ENCODE results near the gene C1QTNF8.

C1QTNF8 gene

GRCh38 chr16:1060416-1061340, 35.4 kb downstream of the C1QTNF8 start:
- no peak for DNase-seq (ENCODE audit: low read depth in 3 of 3)

GRCh38 chr16:1059310-1059709, 36.7 kb downstream of the C1QTNF8 start:
- no peak for DNase-seq (ENCODE audit: low read depth in 3 of 3)

- DNase-seq (ENCODE audit: low read depth in 3 of 3): no peak
These were observed 37.8 kb downstream of the C1QTNF8 start for GRCh38 chr16:1058216-1058615.

- DNase-seq (ENCODE audit: low read depth in 3 of 3): peak; percentile 56 to 58 (median 56)
These were observed 38.7 kb downstream of the C1QTNF8 start for GRCh38 chr16:1057252-1057932.

GRCh38 chr16:1056196-1056595, 39.8 kb downstream of the C1QTNF8 start:
- DNase-seq (ENCODE audit: low read depth in 3 of 3): no peak

GRCh38 chr16:1055557-1055924, 40.5 kb downstream of the C1QTNF8 start:
- DNase-seq (ENCODE audit: low read depth in 3 of 3): no peak

- peak in 2 of 3 experiments; percentile 15 to 23 for DNase-seq (ENCODE audit: low read depth in 3 of 3)
These were observed 41.1 kb downstream of the C1QTNF8 start for GRCh38 chr16:1054660-1055556.

- no peak for DNase-seq (ENCODE audit: low read depth in 3 of 3)
These were observed 42.2 kb downstream of the C1QTNF8 start for GRCh38 chr16:1053700-1054368.

GRCh38 chr16:1053121-1053521, 42.9 kb downstream of the C1QTNF8 start:
- DNase-seq (ENCODE audit: low read depth in 3 of 3): no peak

- DNase-seq (ENCODE audit: low read depth in 3 of 3): no peak
These were observed 43.3 kb downstream of the C1QTNF8 start for GRCh38 chr16:1052721-1053120.

GRCh38 chr16:1051446-1051845, 44.6 kb downstream of the C1QTNF8 start:
- no peak for DNase-seq (ENCODE audit: low read depth in 3 of 3)

- DNase-seq (ENCODE audit: low read depth in 3 of 3): no peak
These were observed 45.1 kb downstream of the C1QTNF8 start for GRCh38 chr16:1050921-1051320.

- DNase-seq (ENCODE audit: low read depth in 3 of 3): no peak
These were observed 45.5 kb downstream of the C1QTNF8 start for GRCh38 chr16:1050516-1050915.

- no peak for DNase-seq (ENCODE audit: low read depth in 3 of 3)
These were observed 46.1 kb downstream of the C1QTNF8 start for GRCh38 chr16:1049976-1050247.

- DNase-seq (ENCODE audit: low read depth in 3 of 3): no peak
These were observed 46.7 kb downstream of the C1QTNF8 start for GRCh38 chr16:1049113-1049975.

GRCh38 chr16:1048442-1049112, 47.5 kb downstream of the C1QTNF8 start:
- DNase-seq (ENCODE audit: low read depth in 3 of 3): no peak

- DNase-seq (ENCODE audit: low read depth in 3 of 3): no peak
These were observed 48.2 kb downstream of the C1QTNF8 start for GRCh38 chr16:1047801-1048200.

GRCh38 chr16:1047123-1047522, 48.9 kb downstream of the C1QTNF8 start:
- no peak for DNase-seq (ENCODE audit: low read depth in 3 of 3)

GRCh38 chr16:1045993-1046911, 49.8 kb downstream of the C1QTNF8 start:
- DNase-seq (ENCODE audit: low read depth in 3 of 3): no peak
